OCI-LY3 (cell line): ENCODE results near the gene CELF4.

Experiments used
- H2AFZ ChIP-seq: fragments of 200-600, 300-600 bp; shearing (Covaris generic); 2 replicates; pipeline ENCODE4 v1.6.0; 2014; ENCODE audit warnings: antibody characterized with exemption, low read depth, low read length
- H3K27ac ChIP-seq: fragments of 200-600, 300-600 bp; sonication (generic); 2 replicates; pipeline ENCODE4 v1.5.1; 2014; ENCODE audit warnings: mild to moderate bottlenecking, low read length, moderate library complexity, mixed read lengths
- H3K27me3 ChIP-seq: fragments of 200-600, 300-600 bp; sonication (generic); 2 replicates; pipeline ENCODE4 v1.6.1; 2014; ENCODE audit warnings: low read depth, low read length, mixed read lengths
- H3K36me3 ChIP-seq: fragments of 200-600, 300-600 bp; sonication (generic); replicated peaks from 2 replicates; pipeline ENCODE3; 2014; ENCODE audit warnings: low read depth, low read length, mixed read lengths
- H3K4me1 ChIP-seq: fragments of 300-600, 200-600 bp; sonication (generic); 2 replicates; pipeline ENCODE4 v1.6.1; 2014; ENCODE audit warnings: low read length, mixed read lengths
- H3K4me2 ChIP-seq: fragments of 200-600, 300-600 bp; sonication (generic); 2 replicates; pipeline ENCODE4 v1.6.1; 2014; ENCODE audit warnings: low read length, mixed read lengths
- H3K4me3 ChIP-seq: fragments of 300-600, 200-600 bp; sonication (generic); 2 replicates; pipeline ENCODE4 v1.5.1; 2014; ENCODE audit warnings: antibody characterized with exemption, mild to moderate bottlenecking, low read length, moderate library complexity
- H3K79me2 ChIP-seq: fragments of 300-600, 200-600 bp; shearing (Covaris generic); 2 replicates; pipeline ENCODE4 v1.6.1; 2014; ENCODE audit warnings: mild to moderate bottlenecking, low read length, mixed read lengths
- H3K9ac ChIP-seq: fragments of 300-600, 200-600 bp; shearing (Covaris generic); 2 replicates; pipeline ENCODE4 v1.6.0; 2014; ENCODE audit warnings: mild to moderate bottlenecking, low read length, moderate library complexity
- H3K9me3 ChIP-seq: fragments of 200-600, 300-600 bp; shearing (Covaris generic); 2 replicates; pipeline ENCODE4 v1.6.1; 2014; ENCODE audit warnings: low read length, mixed read lengths; ENCODE audit not compliant: insufficient read depth
- H4K20me1 ChIP-seq: fragments of 200-600, 300-600 bp; sonication (generic); 2 replicates; pipeline ENCODE4 v1.6.1; 2016; ENCODE audit warnings: low read length, mixed read lengths; ENCODE audit not compliant: insufficient read depth
- CTCF ChIP-seq: fragments of 200-600, 300-600 bp; sonication (generic); IDR thresholded peaks from 2 replicates; pipeline ENCODE4 v1.5.1; 2014; ENCODE audit warnings: antibody characterized with exemption, low read length, low read depth
- EZH2phosphoT487 ChIP-seq: fragments of 200-600 bp; shearing (Covaris generic); IDR thresholded peaks from 2 replicates; pipeline ENCODE4 v1.6.1; 2018; ENCODE audit warnings: antibody characterized with exemption, mixed run types, low read depth

CELF4 gene

GRCh38 chr18:37473195-37473840 lies 92.3 kb downstream of the CELF4 start:
- H3K27ac ChIP-seq = no peak overlapping the region
- H3K36me3 ChIP-seq = no peaks in the 10 kb centered on the region
- no peaks in the 10 kb centered on the region for H3K9me3 ChIP-seq
- peaks cover 21% of the 10 kb centered on the region for H3K27me3 ChIP-seq
- no peak for TF ChIP-seq CTCF
- TF ChIP-seq EZH2phosphoT487 = no peak
- H3K9ac ChIP-seq = no peak overlapping the region
- no peak overlapping the region for H2AFZ ChIP-seq
- no peaks in the 10 kb centered on the region for H3K79me2 ChIP-seq
- no peak overlapping the region for H3K4me3 ChIP-seq
- no peaks in the 10 kb centered on the region for H3K4me1 ChIP-seq
- H4K20me1 ChIP-seq = no peaks in the 10 kb centered on the region
- no peak overlapping the region for H3K4me2 ChIP-seq

- H3K79me2 ChIP-seq = no peaks in the 10 kb centered on the region
- no peak overlapping the region for H3K4me2 ChIP-seq
- no peaks in the 10 kb centered on the region for H3K4me1 ChIP-seq
- no peak overlapping the region for H3K27ac ChIP-seq
- no peak overlapping the region for H3K9ac ChIP-seq
- no peaks in the 10 kb centered on the region for H3K9me3 ChIP-seq
- no peaks in the 10 kb centered on the region for H3K36me3 ChIP-seq
- no peaks in the 10 kb centered on the region for H4K20me1 ChIP-seq
- no peak overlapping the region for H3K4me3 ChIP-seq
- no peak overlapping the region for H2AFZ ChIP-seq
- peaks cover 21% of the 10 kb centered on the region for H3K27me3 ChIP-seq
- no peak for TF ChIP-seq CTCF
- no peak for TF ChIP-seq EZH2phosphoT487
These were observed 94.0 kb downstream of the CELF4 start for GRCh38 chr18:37471637-37472036.

- no peak overlapping the region for H3K4me2 ChIP-seq
- H2AFZ ChIP-seq = no peak overlapping the region
- H3K4me1 ChIP-seq = no peaks in the 10 kb centered on the region
- peaks cover 21% of the 10 kb centered on the region for H3K27me3 ChIP-seq
- no peak overlapping the region for H3K9ac ChIP-seq
- no peaks in the 10 kb centered on the region for H3K9me3 ChIP-seq
- H4K20me1 ChIP-seq = no peaks in the 10 kb centered on the region
- H3K36me3 ChIP-seq = no peaks in the 10 kb centered on the region
- H3K27ac ChIP-seq = no peak overlapping the region
- H3K79me2 ChIP-seq = no peaks in the 10 kb centered on the region
- no peak for TF ChIP-seq CTCF
- TF ChIP-seq EZH2phosphoT487 = no peak
- no peak overlapping the region for H3K4me3 ChIP-seq
These were observed 94.6 kb downstream of the CELF4 start for GRCh38 chr18:37470986-37471385.

GRCh38 chr18:37467002-37467662 lies 98.5 kb downstream of the CELF4 start:
- no peak overlapping the region for H3K4me2 ChIP-seq

More at GRCh38 chr18:37467002-37467662, 98.5 kb downstream of the CELF4 start:
- no peaks in the 10 kb centered on the region for H3K79me2 ChIP-seq
- peaks cover 7% of the 10 kb centered on the region for H3K27me3 ChIP-seq
- H2AFZ ChIP-seq = no peak overlapping the region
- no peak overlapping the region for H3K9ac ChIP-seq
- no peak overlapping the region for H3K4me3 ChIP-seq
- no peak overlapping the region for H3K27ac ChIP-seq
- H3K36me3 ChIP-seq = no peaks in the 10 kb centered on the region
- H4K20me1 ChIP-seq = no peaks in the 10 kb centered on the region
- H3K4me1 ChIP-seq = no peaks in the 10 kb centered on the region
- no peak for TF ChIP-seq EZH2phosphoT487
- no peaks in the 10 kb centered on the region for H3K9me3 ChIP-seq
